Measurements from ENCODE around the gene CCDC85B.

Gene CCDC85B

DNA sequence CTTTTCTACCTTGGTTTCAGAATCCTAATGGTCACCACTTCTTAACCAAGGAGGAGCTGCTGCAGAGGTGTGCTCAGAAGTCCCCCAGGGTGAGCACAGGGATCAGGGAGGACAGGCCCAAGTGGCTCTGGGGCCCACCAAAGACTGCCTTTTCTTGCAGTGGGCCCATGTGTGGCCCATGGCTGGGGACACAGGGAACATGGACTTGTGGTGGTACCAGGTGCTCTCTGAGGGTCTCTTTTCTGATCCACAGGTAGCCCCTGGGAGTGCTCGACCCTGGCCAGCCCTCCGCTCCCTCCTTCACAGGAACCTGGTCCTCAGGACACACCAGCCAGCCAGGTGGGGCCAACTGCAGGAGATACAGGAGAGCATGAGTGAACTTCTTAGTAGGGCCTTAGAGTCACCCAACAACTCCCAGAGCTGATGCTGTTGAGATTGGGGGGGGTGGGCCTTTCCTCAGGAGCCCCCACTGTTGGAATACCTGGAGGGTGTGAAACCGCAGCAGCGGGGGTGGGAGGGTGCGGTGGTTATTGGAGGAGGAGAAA, 28.2 kb upstream of the CCDC85B start:
- H3K27ac ChIP-seq: peak overlapping the region in 1 of 2 donors; percentile 100
- peak; percentile 74 for DNase-seq (ENCODE audit: low spot score)

DNA sequence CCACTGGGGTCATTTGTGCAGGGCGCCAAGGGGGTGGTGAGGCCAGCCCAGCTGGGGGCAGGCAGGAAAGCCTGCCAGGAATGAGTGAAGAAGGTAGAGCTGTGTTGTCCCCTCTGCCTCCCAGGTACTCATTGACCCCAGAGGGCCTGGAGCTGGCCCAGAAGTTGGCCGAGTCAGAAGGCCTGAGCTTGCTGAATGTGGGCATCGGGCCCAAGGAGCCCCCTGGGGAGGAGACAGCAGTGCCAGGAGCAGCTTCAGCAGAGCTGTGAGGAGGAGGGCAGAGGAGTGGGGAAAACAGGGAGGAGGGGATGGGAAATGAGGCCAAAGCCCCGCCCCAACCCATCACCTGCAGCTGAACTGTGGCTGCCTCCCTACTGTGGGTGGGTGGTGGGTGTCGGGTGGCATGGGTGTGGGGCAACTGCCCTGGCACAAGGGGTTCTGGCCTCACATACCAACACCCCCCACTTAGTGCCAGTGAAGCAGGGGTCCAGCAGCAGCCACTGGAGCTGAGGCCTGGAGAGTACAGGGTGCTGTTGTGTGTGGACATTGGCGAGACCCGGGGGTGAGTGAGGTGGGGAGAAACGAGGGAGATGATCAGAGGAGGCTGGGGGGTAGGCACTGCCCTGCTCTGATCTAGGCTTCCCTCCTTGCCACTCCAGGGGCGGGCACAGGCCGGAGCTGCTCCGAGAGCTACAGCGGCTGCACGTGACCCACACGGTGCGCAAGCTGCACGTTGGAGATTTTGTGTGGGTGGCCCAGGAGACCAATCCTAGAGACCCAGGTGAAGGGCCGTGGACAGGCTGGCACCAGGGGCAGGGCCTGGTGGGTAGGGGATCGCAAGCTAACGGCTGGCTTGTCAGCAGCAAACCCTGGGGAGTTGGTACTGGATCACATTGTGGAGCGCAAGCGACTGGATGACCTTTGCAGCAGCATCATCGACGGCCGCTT, 27.3 kb upstream of the CCDC85B start:
- Histone ChIP-seq H3K4me3 (no peak overlapping the region), H3K27ac (peak overlapping the region in 1 of 2 donors; percentile 100)
- DNase-seq (ENCODE audit: low spot score): peak; percentile 73

More for the DNA sequence above, 28.2 kb upstream of the CCDC85B start:
- no peak for TF ChIP-seq CTCF (IDR thresholded peaks at IDR 0.05)
- H3K4me3 ChIP-seq: peak overlapping the region; percentile 98

DNA sequence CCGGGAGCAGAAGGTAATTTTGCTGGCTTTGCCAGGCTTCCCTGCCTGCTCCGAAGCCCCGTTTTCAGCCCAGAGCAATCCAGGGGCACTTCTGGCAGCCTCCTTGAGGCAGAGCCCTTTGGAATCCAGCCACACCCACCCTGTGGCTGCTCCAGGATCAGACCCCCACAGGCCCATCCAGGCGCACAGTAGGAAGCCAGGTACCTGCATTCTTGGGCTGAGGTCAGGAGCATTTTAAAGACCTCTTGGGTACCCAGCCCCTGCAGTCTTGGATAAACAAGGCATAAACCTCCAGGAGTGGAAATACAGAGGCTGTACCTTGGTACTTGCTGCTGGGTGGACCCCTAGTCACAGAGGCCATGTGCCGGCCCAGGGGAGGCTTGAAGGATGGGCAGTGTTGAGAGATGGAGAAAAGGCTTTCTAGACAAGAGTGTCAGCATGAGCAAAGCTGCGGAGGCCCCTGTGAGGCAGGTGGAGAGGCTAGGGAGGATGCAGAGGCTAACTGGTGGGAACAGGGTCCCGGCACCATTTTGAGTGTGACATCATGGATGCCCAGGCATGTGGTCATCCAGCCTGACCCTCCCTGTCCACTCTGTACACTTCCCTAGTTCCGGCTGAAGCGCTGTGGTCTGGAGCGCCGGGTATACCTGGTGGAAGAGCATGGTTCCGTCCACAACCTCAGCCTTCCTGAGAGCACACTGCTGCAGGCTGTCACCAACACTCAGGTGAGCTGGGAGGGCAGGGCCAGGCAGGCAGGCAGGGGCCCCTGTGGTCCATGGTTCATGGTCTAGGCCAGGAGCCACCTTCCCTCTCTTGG, 26.4 kb upstream of the CCDC85B start:
- Histone ChIP-seq H3K4me3 (no peak overlapping the region), H3K27ac (peak overlapping the region in 1 of 2 donors; percentile 100)
- peak; percentile 68 for DNase-seq (ENCODE audit: low spot score)
- no peak for TF ChIP-seq CTCF (IDR thresholded peaks at IDR 0.05)

More for the DNA sequence above, 27.3 kb upstream of the CCDC85B start:
- TF ChIP-seq CTCF (IDR thresholded peaks at IDR 0.05): no peak

- DNase-seq (ENCODE audit: low spot score): no peak
- Histone ChIP-seq H3K4me3 (no peak overlapping the region), H3K27ac (no peak overlapping the region)
- no peak for TF ChIP-seq CTCF (IDR thresholded peaks at IDR 0.05)
Observed at GRCh38 chr11:65864706-65865471, 25.6 kb upstream of the CCDC85B start.

DNA sequence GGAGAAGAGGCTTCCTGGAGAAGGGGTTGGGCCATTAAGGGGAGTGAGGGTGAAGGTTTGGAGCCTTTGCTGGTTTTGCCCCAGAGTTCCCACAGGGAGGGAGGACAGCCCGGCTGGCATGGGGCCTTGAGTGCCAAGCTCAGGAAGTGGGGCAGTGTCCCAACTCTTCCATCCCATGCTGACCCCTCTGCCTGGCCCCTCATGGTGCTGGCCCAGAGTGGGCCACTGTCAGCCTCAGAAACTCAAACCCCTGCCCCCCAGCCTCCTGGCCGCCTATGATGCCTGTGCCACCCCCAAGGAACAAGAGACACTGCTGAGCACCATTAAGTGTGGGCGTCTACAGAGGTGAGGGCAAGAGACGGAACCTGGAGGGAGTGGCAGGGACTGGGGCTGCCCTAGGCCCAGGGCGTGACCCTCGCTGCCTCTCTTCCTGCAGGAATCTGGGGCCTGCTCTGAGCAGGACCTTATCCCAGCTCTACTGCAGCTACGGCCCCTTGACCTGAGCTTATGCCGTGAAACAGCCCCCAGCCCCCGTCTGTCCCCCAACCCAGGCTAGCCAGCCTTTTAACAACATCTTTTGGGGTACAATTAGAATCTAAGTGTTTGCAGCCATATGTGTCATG, 24.8 kb upstream of the CCDC85B start:
- Histone ChIP-seq H3K4me3 (no peak overlapping the region), H3K27ac (no peak overlapping the region)
- no peak for DNase-seq (ENCODE audit: low spot score)
- TF ChIP-seq CTCF (IDR thresholded peaks at IDR 0.05): no peak
